CD4-positive, alpha-beta T cell treated with Interleukin-15 for 1 hour (primary cell): Measurements from ENCODE around the gene AGTRAP.

Experiments used
- DNase-seq: peaks from one replicate; pipeline ENCODE4 v3.0.0-alpha.2; 2020

Gene AGTRAP

GRCh38 chr1:11735854-11736745, at the start of gene AGTRAP:
Gene AGTRAP (plus strand): TSS chr1:11736136. CDS start chr1:11736209, 73 bp downstream.
- peak; percentile 91 for DNase-seq

DNA sequence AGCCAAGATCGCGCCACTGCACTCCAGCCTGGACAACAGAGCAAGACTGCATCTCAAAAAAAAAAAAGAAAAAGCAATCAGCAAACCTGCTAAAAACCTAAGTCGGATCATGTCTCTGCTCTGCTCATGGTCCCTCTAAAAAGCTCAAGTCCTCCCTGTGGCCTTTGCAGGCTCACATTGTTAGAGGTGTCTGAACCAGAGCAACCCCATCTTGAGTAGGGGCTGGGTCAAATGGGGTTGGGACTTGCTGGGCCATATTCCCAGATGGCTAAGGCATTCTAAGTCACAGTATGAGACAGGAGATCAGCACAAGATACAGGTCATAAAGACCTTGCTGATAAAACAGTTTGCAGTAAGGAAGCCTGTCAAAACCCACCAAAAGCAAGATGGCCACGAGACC, 47.4 kb upstream of the AGTRAP start:
- no peak for DNase-seq

GRCh38 chr1:11690397-11691301, 45.3 kb upstream of the AGTRAP start:
- DNase-seq = no peak

DNA sequence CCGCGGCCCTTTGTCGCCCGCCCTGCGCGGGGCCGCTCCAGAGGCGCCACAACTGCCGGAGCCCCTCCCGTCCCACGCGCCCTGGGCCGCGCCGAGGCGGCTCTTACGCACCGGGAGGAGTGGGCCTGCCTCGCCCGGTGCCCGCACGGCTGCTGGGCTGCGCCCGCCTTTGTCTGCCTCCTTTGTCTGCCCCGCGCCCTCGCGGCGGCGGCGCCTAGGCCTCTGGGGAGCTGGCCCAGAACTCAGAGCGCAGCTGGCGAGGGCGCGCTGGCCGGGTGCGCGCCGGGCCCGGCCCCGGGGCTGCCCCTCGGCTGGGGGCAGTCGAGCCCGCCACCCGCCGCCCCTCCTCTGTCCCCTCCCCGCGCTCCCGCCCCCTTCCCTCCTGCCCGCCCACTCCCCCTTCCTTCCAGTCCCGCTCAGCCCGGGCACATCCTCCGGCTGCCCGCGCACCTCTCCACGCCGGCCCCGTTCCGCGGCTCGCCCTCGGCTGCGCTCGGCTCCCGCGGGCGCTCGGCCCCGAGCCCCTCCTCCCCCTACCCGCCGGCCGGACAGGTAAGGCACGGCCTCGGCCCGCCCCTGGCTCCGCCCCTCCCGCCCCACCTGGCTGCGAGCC, 44.5 kb upstream of the AGTRAP start, which contains the start of gene DRAXIN:
Gene DRAXIN, plus strand, starts transcription at position 409 of the 613 bp plus-strand sequence. CDS start 14,549 bp downstream, outside the sequence.
- DNase-seq = no peak

- DNase-seq = no peak
Measured at GRCh38 chr1:11691928-11692711, 43.8 kb upstream of the AGTRAP start.

DNA sequence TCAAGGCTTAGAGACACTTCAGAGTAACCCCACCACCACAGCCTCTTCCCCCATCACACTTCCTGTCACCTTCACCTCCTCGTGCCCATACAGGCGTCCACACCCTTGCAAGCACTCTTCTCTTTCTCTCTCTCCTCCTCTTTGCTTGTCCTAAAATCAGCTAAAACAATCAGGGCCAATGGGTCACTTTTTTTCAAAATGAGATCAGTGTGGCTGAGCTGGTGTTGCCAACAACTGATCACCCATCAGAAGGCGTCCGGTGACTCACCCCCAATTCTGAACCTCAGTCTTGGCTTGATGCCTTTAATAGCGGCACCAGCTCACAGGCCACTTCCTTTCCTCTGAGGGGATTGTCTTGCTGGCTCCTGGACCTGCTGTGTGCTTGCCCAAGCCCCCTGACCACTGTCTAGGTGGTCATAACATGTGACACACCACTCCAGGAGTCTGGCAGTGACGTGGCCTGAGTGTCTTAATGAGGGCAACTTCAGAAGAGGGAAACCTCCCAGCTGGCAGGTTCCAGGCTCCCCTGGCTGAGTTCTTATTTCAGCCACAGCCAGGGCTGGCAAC, 42.8 kb upstream of the AGTRAP start:
- peak; percentile 52 for DNase-seq

- no peak for DNase-seq
Measured at GRCh38 chr1:11693917-11694316, 42.0 kb upstream of the AGTRAP start.

GRCh38 chr1:11695861-11696260, 40.1 kb upstream of the AGTRAP start:
- DNase-seq = no peak

DNA sequence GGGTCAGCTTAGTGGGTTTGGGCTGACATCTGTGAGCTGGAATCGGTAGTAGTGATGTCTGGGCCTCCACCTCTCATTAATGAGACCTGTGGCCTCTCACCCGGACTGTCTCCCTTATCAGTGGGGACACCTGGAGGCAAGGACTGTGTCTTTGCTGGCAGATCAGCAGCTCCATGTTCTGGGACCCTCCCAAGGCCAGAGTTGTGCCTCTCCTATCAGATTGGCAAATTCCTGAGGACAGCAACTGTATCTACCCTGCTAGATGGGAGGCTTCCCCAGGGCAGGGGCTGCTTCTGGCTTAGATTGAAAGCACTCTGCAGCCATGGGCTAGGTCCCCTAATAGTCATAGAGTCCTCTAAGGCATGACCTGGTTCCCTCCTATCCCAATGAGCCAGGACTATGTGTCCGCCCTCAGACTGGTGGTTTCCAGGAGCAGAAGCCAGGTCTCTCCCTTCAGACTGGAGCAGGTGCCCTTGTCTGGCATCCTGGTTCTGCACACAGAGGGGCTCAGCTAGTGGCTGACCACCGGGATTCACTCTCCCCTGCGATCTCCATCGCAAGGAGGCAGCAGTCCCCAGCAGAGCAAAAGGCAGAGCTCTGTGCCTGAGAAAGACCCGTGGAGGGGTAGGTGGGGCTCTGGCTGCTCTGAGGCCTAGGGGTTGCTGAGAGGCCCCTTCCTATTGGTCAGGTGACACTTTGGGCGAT, 38.6 kb upstream of the AGTRAP start:
- DNase-seq = no peak

- DNase-seq = no peak
Measured at GRCh38 chr1:11697893-11698210, 38.1 kb upstream of the AGTRAP start.

DNA sequence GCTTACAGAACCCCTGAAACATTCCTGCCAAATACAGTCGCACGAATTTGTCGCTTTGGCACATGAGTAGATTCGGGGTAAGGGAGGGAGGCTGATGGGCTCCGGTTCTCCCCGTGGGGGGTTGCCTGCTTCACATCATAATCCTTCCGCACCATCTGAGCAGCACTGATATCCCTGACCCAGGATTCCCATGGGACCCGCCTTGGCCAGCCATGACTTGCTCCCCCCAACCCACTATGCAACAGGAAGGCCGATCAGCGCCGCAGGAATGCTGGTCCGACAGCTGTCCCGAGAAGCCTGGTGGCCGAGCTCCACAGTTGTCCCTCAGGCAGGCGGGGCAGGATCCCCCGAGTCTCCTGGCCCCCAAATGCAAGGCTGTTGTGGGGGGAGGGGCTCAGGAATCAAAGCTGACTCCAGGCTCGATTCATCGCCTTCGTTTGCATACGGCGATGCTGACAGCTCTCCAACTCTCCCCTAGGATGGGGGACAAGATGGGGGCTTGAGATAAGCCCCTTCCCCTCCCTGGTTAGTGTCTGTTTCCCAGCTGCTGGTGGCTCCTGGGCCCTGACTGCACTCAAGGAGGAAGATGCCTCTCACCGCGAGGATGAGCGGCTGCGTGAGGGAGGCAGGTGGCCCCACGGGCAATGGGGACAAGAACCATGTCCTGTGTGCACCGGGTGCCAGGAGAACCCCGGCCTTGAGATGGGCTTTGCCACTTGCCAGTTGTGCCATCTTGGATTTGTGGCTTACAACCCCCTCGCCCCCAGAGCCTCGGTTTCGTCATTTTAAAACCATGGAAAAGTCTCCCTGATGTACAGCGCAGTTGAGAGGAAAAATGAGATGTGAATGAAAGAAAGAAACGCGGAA, 35.1 kb upstream of the AGTRAP start:
- DNase-seq = no peak

- no peak for DNase-seq
Measured at GRCh38 chr1:11701551-11701961, 34.4 kb upstream of the AGTRAP start.

DNA sequence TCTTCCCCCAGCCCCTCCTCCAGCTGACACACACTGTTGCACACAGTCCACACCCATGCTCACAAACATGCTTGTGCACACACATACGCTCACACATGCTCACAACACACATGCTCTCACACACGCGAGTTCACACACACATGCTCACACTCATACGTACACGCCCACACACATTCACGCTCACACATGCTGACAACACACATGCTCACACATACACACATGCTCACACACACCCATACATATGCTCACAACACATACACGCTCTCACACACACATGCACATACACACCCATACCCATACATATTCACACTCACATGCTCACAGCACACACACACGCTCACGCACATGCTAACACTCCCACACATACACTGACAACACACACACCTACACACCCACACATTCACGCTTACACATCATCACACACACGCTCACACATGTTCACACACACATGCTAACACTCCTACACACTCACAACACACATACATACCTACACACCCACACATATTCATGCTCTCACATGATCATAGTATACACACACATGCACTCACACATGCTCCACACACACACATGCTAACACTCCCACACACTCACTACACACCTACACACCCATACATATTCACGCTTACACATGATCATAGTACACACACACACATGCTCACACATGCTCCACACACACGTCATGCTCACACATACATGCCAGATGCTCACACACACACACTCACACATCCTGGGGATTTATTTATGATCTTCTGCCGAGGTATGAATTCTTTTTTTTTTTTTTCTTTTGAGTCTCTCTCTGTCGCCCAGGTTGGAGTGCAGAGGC, 33.7 kb upstream of the AGTRAP start:
- DNase-seq = no peak

DNA sequence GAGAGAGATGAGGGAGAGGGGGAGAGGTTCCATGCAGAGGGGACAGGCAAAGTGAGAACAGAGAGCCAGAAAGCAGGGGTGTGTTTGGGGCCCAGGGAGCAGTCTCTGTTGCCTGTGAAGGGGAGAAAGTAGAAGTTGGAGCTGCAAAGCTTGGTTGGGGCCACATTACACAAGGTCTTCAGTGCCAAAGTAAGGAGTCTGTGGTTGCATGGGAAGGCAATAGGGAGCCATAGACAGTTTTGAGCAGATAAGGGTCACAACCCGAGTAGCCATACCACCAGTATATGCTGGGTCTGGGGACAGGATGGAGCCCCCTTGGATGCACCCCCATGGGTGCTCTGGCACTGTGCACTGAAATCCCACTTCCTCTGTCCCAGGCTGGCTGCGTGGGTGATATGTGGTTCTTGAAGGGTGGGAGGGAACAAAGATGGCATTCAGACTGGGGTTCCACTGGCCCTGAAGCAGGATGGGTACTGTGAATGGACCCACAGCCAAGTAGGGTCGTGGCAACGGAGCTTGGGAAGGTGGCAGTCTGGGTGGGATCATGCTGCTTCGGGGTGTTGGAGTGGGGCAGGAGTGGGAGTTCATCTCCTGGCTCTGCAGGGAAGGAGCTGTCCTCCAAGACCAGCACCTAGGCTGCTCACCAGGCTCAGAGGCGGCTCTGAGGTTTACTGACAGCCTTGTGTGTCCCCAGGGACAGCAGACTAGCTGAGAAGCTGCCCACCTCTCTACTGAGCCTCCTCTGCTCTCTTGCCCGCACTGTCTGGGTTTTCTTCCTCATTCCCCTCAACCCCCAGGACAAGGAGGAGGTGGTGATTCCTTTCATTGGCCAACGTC, 32.4 kb upstream of the AGTRAP start:
- no peak for DNase-seq

DNA sequence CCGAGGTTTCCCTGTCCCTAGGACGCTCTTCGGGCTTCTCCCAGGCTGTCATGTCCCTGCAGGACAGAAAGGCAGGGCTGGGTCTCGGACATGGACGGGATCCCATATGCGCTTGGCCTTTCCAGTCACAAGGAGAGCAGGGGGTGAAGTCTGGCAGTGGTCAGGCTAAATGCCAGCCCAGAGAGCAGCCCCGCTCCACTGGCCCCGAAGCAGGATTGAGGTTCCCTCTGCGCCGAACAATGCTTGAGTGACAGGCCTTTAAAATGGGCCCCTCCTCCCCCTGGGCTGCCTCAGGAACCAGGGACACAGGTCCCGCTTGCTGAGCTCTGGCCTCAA, 31.8 kb upstream of the AGTRAP start:
- no peak for DNase-seq

DNA sequence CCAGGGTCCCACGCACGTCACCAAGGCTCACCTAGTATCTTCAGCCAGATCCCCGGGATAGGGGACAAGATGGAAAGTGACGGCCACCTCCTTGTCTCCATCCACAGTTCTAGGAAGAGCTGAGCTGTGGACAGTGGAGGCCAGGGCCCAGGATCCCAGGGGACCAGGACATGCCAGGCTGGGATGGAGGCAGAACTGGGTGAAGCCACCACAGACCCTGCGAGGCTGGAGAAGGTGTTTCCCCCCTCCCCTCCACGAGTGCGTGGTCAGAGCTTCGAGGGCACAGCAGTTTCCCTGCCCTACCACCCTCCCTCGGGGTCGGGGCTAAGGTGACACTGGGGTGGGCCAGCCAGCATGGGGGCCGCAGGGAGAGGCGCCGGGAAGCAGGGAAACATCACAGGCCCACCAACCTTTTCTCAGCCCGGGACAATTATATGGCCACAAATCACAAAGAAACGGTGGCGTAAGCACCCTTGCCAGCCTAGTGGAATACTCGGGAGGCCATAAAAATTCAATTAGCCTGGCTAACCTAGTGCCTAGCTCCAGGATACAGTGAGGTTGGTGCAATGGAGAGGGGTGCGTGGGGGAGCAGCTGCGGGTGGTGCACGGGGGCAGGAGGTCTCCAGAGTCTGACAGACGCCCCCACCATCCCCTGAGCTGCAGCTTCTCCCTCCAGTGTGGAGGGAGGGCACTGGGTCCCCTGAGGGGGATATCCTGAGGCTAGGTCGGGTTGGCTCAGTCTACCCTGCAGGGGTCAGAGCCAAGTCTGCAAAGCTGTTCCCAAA, 31.1 kb upstream of the AGTRAP start:
- DNase-seq = no peak

GRCh38 chr1:11705596-11705995, 30.3 kb upstream of the AGTRAP start:
- no peak for DNase-seq

GRCh38 chr1:11706292-11706691, 29.6 kb upstream of the AGTRAP start:
- no peak for DNase-seq
